Transverse colon (tissue), 4 donors: Measurements from ENCODE around the gene IST1.

Source experiments
- CTCF ChIP-seq, 5 experiments: fragments of 200-600 bp in 3 of 5; fragments of 450-650 bp in 2 of 5; sonication (generic) in 3 of 5; IDR thresholded peaks; 1 replicate in 2 of 5; 2 replicates in 3 of 5; pipeline ENCODE4 v1.5.1; 2016 to 2017; ENCODE audit warnings: antibody characterized with exemption in 5 of 5, inconsistent platforms in 3 of 5, mild to moderate bottlenecking in 2 of 5, moderate library complexity in 1 of 5
- POLR2A ChIP-seq: fragments of 450-650 bp; IDR thresholded peaks from one replicate; pipeline ENCODE4 v1.6.1; 2016; ENCODE audit warnings: antibody characterized with exemption, mild to moderate bottlenecking, moderate library complexity
- POLR2AphosphoS5 ChIP-seq, 3 donors: sonication (generic); formaldehyde crosslinking; IDR thresholded peaks; one replicate each; pipeline ENCODE4 v1.6.1; 2016; ENCODE audit warnings: antibody characterized with exemption in 3 of 3

GRCh38 chr16:71869089-71869488, 26.2 kb upstream of the IST1 start:
- TF ChIP-seq CTCF (IDR thresholded peaks at IDR 0.05): no peak
- no peak for TF ChIP-seq POLR2A
- no peak for TF ChIP-seq POLR2AphosphoS5 (IDR thresholded peaks at IDR 0.05)
